Ramos (cell line): ENCODE measurements around the gene NOL9.

Experiments used
- in situ Hi-C: fragments of 300-500 bp; cut with MboI; formaldehyde crosslinking; loops from one replicate; pipeline ENCODE4 v1.14.3; 2022; ENCODE audit warnings: low sequenced_read_pairs; ENCODE audit not compliant: unreplicated experiment

The NOL9 gene

GRCh38 chr1:6507037-6507428, 47.3 kb downstream of the NOL9 start:
- in situ Hi-C loops = no loop called here

- in situ Hi-C loops = no loop called here
These were observed 47.9 kb downstream of the NOL9 start for GRCh38 chr1:6506210-6507036.

DNA sequence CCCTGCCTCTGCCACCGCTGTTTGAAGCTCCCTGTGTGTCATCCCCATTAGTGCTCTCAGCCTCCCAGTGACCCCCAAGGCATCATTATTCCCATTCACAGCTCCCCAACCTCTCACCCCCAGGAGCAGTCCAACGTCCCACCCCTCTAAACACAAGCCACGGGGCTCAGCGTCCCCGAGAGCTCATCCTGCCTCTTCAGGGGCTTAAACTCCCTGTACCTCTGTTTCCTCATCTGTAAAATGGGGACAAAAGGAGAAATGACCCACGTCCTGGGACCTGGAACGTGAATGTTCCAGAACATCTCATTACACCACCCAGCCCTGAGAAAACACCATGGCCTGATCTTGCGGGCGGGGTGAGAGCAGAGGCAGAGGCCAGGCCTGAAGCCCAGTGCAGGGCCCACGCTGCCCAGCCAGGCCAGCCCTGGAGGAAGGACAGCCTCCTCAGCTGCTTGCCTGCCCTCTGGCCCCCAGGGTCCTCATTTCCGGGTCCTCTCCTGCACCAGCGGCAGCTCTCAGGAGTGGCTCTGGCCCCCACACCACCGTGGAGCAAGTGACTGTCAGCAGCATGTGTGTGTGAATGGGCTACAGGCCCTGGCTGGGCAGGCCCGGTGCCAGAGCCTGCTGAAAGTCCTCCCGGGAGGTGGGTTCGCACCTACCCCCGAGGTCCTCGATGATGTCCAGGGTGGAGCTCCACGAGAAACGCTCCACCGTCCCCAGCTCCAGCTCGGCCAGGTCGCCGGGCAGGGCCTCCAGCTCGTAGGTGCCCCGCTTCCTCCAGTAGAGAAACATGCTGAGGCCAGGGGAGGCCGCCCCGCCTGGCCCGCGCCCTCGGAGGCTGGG, 48.7 kb downstream of the NOL9 start:
- in situ Hi-C loops = no loop called here

- in situ Hi-C loops = no loop called here
These were observed 49.4 kb downstream of the NOL9 start for GRCh38 chr1:6504887-6505286.

GRCh38 chr1:6503884-6504602, 50.3 kb downstream of the NOL9 start:
- in situ Hi-C loops = no loop called here

DNA sequence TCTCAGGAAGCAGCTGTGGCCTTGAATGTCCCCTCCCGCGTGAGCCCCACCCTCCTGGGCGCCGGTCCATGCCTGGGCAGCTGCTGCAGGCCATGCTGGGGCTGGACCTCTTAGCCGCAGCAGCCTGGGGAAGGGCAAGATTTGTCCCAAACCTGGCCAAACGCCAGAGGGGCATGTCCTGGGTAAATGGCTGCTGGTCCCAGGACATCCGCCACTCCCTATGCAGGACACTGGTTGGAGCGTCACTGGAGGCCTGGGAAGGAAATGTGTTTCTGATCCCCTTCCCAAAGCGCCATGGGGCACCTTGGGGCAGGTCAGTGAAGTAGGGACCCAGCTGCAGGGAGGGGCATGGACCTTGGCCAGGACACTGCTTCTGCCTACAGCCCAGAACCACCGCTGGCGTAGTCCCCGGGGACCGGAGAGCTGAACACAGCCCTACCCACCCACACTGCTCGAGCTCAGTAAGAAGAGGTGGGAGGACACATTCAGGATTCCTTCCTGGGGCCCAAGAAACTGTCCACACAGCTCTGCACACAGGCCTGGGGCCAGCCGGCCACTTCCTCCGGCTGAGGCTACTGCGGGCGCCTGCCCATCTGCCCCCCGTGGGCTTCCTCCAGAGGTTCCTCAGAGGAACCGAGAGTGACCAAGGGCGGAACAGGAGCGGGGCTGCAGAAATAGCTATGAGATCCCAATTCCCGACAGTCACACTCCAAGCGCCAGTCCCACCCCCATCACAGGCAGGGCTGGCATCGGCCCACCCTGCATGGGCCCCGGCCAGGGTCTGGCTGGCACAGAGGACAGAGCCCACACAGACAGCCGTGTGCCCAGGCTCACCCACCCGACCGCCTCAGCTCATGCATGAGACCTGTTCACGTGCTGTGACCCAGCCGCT, 52.1 kb downstream of the NOL9 start:
- in situ Hi-C loops = no loop called here

GRCh38 chr1:6501279-6501813, 53.0 kb downstream of the NOL9 start:
- in situ Hi-C loops = no loop called here

DNA sequence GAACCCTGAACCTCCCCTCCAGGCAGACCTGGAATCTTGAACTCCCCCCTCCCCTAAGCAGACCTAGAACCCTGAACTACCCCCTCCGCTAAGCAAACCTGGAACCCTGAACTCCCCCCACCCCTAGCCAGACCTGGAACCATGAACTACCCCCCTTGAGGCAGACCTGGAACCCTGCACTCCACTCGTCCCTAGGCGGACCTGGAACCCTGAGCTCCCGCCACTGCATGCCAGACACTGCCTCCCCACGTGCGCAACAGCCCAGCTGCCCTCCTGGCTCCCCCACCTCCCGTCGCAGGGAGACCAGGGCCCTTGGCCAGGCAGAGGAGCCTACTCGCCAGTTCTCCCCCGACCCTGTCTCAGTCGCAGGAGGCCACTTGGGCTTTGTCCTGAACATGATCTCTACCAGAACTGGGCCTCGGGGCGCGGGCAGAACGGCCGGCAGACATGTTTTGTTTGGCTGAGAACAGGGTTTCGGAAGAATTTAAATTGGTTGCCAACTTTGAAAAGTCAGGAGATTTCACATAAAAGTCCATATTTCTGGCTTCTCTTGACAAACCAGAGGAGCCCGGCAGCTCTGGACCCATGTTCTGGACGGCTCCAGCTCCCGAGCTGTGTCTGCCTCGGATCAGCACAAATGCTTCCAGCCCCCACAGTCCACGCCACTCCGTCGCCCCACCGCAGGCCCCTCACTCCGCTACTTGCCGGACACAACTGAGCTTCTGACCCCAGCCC, 53.6 kb downstream of the NOL9 start:
- in situ Hi-C loops = no loop called here

DNA sequence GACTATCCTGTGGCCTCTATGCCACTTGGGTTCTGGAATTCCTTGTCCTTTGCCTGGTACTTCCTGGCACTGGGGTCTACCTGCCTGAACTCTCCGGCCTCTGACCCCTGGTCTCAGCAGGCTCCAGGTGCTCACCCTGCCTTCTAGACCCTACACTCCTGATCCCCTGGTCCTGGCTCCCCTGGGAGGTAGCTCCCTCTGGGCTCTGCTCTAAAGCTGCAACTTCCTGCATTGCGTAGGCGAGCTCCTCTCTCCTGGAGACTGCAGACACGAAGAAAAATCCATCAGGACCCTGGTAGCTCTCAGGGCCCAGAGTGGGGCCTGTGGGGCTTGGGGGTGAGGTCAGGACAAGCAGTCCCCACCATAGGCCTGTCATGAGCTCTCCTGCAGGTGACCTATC, 55.0 kb downstream of the NOL9 start:
- in situ Hi-C loops = loop anchor here (25.0 kb wide), 2 partner anchors 138 to 713 kb away; no protein-coding TSS in a partner anchor

DNA sequence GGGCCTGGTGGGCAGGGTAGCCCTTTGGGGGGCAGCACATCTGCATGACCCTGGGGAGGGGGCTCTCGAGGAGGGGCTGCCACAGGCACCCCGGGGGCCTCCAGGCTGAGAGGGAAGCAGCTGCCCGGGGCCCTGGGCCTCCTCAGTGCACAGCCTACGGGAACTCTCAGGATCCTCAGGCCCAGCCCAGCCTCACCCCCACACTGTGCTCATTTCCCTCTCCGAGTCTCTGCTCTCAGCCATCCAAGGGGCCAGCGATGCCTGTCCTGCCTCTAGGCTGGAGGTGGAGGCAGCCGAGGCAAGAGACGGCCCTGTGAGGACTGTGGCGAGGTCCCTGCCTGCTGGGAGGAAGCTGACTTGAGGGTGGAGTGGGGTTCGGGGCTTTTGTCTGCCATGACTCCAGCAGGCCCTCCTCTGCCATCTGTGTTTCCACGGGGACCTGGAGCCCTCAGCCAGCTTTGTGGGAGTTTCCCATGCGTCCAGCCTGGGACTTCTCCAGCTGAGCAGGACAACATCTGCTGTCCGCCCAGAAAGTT, 55.7 kb downstream of the NOL9 start:
- in situ Hi-C loops = loop anchor here (25.0 kb wide), 2 partner anchors 139 to 714 kb away; no protein-coding TSS in a partner anchor

DNA sequence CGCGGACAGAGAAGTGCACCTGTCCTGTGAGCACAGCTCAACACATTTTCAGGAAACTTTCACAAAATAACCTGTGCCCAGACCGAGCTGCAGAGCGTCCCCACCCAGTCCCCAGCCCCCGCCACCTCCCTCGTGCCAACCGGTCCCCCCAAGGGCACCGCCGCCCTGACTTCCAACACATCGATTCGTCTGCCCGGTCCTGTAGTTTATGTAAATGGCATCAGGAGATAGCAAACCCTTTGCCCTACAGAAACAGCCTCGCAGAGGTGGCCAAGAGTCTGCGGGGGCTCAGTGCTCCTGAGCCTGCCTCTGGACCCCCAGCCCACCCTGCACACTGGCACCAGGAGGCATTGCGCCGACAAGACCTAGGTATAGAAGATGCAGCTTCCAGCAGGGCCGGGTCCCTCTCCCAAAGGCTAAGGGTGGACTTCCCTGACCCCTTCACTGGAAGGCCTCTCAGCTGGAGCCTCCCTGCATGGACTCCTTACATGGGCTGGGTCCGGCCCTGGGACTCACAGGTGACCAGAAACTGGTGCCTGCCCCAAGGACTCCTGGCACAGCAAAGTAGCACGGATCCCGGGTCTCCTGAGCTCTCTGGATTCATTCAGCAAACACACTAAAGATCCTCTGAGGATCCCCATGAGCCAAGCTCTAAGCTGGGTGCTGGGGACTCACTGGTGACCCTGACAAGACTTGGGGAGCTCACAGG, 56.3 kb downstream of the NOL9 start:
- in situ Hi-C loops = loop anchor here (25.0 kb wide), 2 partner anchors 139 to 714 kb away; no protein-coding TSS in a partner anchor

GRCh38 chr1:6497215-6497866, 57.0 kb downstream of the NOL9 start:
- in situ Hi-C loops = loop anchor here (25.0 kb wide), 2 partner anchors 140 to 715 kb away; no protein-coding TSS in a partner anchor

- in situ Hi-C loops = loop anchor here (25.0 kb wide), 2 partner anchors 140 to 715 kb away; no protein-coding TSS in a partner anchor
These were observed 57.5 kb downstream of the NOL9 start for GRCh38 chr1:6496890-6497214.

GRCh38 chr1:6496365-6496721, 58.0 kb downstream of the NOL9 start:
- in situ Hi-C loops = loop anchor here (25.0 kb wide), 2 partner anchors 141 to 716 kb away; no protein-coding TSS in a partner anchor

- in situ Hi-C loops = loop anchor here (25.0 kb wide), 2 partner anchors 142 to 717 kb away; no protein-coding TSS in a partner anchor
These were observed 58.6 kb downstream of the NOL9 start for GRCh38 chr1:6495540-6496364.

- in situ Hi-C loops = loop anchor here (25.0 kb wide), 2 partner anchors 142 to 717 kb away; no protein-coding TSS in a partner anchor
These were observed 59.3 kb downstream of the NOL9 start for GRCh38 chr1:6495041-6495441.
